Neuronal stem cell (in vitro differentiated cells): ENCODE results near the gene LDHA.

ENCODE experiments used
- DNase-seq: peaks from one replicate; pipeline ENCODE4 v3.0.0-alpha.2; 2013; ENCODE audit warnings: low spot score
- H2AFZ ChIP-seq: one replicate; pipeline ENCODE4 v1.6.1; 2013; ENCODE audit warnings: mild to moderate bottlenecking, low read length, inconsistent platforms
- H2AK5ac ChIP-seq: 2 replicates; pipeline ENCODE4 v1.6.1; 2013; ENCODE audit warnings: low read depth, mild to moderate bottlenecking, inconsistent platforms, low read length, moderate library complexity, mixed read lengths
- H2BK120ac ChIP-seq: 2 replicates; pipeline ENCODE4 v1.6.1; 2013; ENCODE audit warnings: low read depth, mild to moderate bottlenecking, inconsistent platforms, low read length, moderate library complexity, mixed read lengths
- H2BK12ac ChIP-seq: one replicate; pipeline ENCODE4 v1.6.1; 2013; ENCODE audit warnings: low read length, inconsistent platforms
- H2BK15ac ChIP-seq: 2 replicates; pipeline ENCODE4 v1.6.1; 2013; ENCODE audit warnings: mild to moderate bottlenecking, low read length, inconsistent platforms, mixed read lengths
- H2BK5ac ChIP-seq: one replicate; pipeline ENCODE4 v1.6.1; 2013; ENCODE audit warnings: inconsistent platforms, mild to moderate bottlenecking, low read length, moderate library complexity
- H3K14ac ChIP-seq: one replicate; pipeline ENCODE4 v1.6.1; 2013; ENCODE audit warnings: low read length, inconsistent platforms
- H3K18ac ChIP-seq: 2 replicates; pipeline ENCODE4 v1.6.1; 2013; ENCODE audit warnings: low read length, inconsistent platforms
- H3K23ac ChIP-seq: 2 replicates; pipeline ENCODE4 v1.6.1; 2013; ENCODE audit warnings: low read depth, mild to moderate bottlenecking, mixed read lengths, low read length, inconsistent platforms; ENCODE audit not compliant: poor library complexity
- H3K27ac ChIP-seq: replicated peaks from 3 replicates; pipeline ENCODE4 v1.5.1; 2013; ENCODE audit warnings: low read length, inconsistent platforms
- H3K27me3 ChIP-seq, 3 experiments: 2 replicates each; pipeline ENCODE4 v1.6.1; 2013; ENCODE audit warnings: low read length in 3 of 3, mild to moderate bottlenecking in 2 of 3, inconsistent platforms in 1 of 3, low read depth in 1 of 3, mixed read lengths in 1 of 3, moderate library complexity in 1 of 3; ENCODE audit not compliant: control insufficient read depth in 3 of 3, insufficient read depth in 3 of 3
- H3K36me3 ChIP-seq, 2 donors: replicated peaks in 1 of 2; 2 replicates each; pipeline ENCODE4 v1.6.1; 2013; ENCODE audit warnings: low read length in 2 of 2; ENCODE audit not compliant: control insufficient read depth in 2 of 2, insufficient read depth in 2 of 2
- H3K4ac ChIP-seq: 2 replicates; pipeline ENCODE4 v1.6.1; 2013; ENCODE audit warnings: inconsistent platforms, mild to moderate bottlenecking, low read length, moderate library complexity
- H3K4me1 ChIP-seq, 2 donors: 1 replicate in 1 of 2; 2 replicates in 1 of 2; pipeline ENCODE4 v1.6.1; 2013; ENCODE audit warnings: low read length in 2 of 2, low read depth in 1 of 2; ENCODE audit not compliant: control insufficient read depth in 2 of 2, insufficient read depth in 1 of 2
- H3K4me2 ChIP-seq: one replicate; pipeline ENCODE4 v1.6.1; 2013; ENCODE audit warnings: mild to moderate bottlenecking, low read length, inconsistent platforms; ENCODE audit not compliant: insufficient read depth, poor library complexity, severe bottlenecking
- H3K4me3 ChIP-seq, 2 donors: 2 replicates each; pipeline ENCODE4 v1.5.1; 2013; ENCODE audit warnings: low read length in 2 of 2, mild to moderate bottlenecking in 2 of 2, inconsistent platforms in 1 of 2, moderate library complexity in 1 of 2
- H3K79me1 ChIP-seq: one replicate; pipeline ENCODE4 v1.6.1; 2013; ENCODE audit warnings: low read depth, mild to moderate bottlenecking, inconsistent platforms, low read length, moderate library complexity
- H3K9ac ChIP-seq: one replicate; pipeline ENCODE4 v1.6.1; 2013; ENCODE audit warnings: mild to moderate bottlenecking, low read depth, low read length, inconsistent platforms; ENCODE audit not compliant: poor library complexity
- H3K9me3 ChIP-seq, 2 donors: replicated peaks in 1 of 2; 2 replicates each; pipeline versions ENCODE3 to v1.6.1; 2013; ENCODE audit warnings: low read length in 2 of 2, mild to moderate bottlenecking in 2 of 2, inconsistent platforms in 1 of 2, low read depth in 1 of 2, mixed read lengths in 1 of 2, moderate library complexity in 1 of 2; ENCODE audit not compliant: control insufficient read depth in 2 of 2, insufficient read depth in 1 of 2
- H4K8ac ChIP-seq: one replicate; pipeline ENCODE4 v1.6.1; 2013; ENCODE audit warnings: low read depth, mild to moderate bottlenecking, inconsistent platforms, low read length, moderate library complexity
- H4K91ac ChIP-seq: one replicate; pipeline ENCODE4 v1.6.1; 2013; ENCODE audit warnings: low read length, low read depth, mild to moderate bottlenecking, inconsistent platforms; ENCODE audit not compliant: poor library complexity
- WGBS, 2 donors: extraction: QIAGEN DNeasy Blood & Tissue Kit; methylation state at CpG; one replicate each; pipeline ENCODE4 v1.1.7; 2013; ENCODE audit warnings: missing lambda C conversion rate in 2 of 2, mixed read lengths in 1 of 2; ENCODE audit not compliant: insufficient read length in 2 of 2, insufficient replicate concordance in 1 of 2; ENCODE audit errors: extremely low coverage in 2 of 2; 5-methylcytosine and 5-hydroxymethylcytosine counted together

The LDHA gene

DNA sequence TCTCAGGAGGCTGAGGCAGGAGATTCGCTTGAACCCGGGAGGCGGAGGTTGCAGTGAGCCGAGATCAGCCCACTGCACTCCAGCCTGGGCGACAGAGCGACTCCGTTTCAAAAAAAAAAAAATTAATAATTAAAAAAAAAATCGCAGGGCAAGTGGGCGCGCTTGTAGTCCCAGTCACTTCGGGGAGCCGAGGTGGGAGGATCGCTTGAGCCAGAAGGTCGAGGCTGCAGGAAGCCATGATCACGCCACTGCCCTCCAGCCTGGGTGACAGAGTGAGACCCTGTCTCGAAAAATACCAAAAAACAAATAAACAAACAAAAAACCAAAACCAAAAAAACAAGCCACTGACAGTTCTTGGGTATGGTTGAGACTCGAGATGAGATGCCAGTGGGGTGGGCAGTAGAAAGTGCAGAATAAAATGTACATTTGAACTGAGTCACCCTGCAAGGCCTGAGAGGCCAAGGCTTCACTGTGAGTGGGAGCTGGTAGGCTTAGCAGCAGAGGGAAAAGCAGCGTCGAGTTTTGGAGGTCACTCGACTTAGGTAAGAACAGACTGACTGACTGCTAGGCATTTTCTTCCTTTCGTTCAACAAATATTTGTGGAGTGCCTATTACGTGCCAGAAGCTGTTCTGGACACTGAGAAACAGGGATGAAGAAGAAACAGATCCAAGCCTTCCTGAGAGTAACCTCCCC, 635 bp upstream of the LDHA start:
- H3K27me3 ChIP-seq = peaks cover 0 to 14% (median 0%) of the 10 kb centered on the region in 3 experiments
- H3K4ac ChIP-seq = no peak overlapping the region
- no peak overlapping the region for H2BK120ac ChIP-seq
- H4K91ac ChIP-seq = no peak overlapping the region
- DNase-seq = no peak
- no peak overlapping the region for H3K18ac ChIP-seq
- H3K27ac ChIP-seq = no peak overlapping the region
- H4K8ac ChIP-seq = peak overlapping the region; percentile 72
- H3K9me3 ChIP-seq = no peaks in the 10 kb centered on the region
- peaks cover 3 to 4% of the 10 kb centered on the region in 2 donors for H3K4me1 ChIP-seq
- H2BK5ac ChIP-seq = no peak overlapping the region
- peaks cover 4 to 20% of the 10 kb centered on the region in 2 donors for H3K36me3 ChIP-seq
- no peak overlapping the region for H2BK15ac ChIP-seq
- WGBS, 2 donors = no CpG with 5 or more reads among the region's 22 CpGs
- H2AFZ ChIP-seq = peak overlapping the region; percentile 79
- H3K9ac ChIP-seq = no peak overlapping the region
- no peaks in the 10 kb centered on the region for H3K79me1 ChIP-seq
- H3K23ac ChIP-seq = peak overlapping the region; percentile 100
- no peak overlapping the region for H2AK5ac ChIP-seq
- no peak overlapping the region for H2BK12ac ChIP-seq
- peak overlapping the region in 1 of 2 donors; percentile 71 for H3K4me3 ChIP-seq
- no peak overlapping the region for H3K4me2 ChIP-seq
- no peak overlapping the region for H3K14ac ChIP-seq

DNA sequence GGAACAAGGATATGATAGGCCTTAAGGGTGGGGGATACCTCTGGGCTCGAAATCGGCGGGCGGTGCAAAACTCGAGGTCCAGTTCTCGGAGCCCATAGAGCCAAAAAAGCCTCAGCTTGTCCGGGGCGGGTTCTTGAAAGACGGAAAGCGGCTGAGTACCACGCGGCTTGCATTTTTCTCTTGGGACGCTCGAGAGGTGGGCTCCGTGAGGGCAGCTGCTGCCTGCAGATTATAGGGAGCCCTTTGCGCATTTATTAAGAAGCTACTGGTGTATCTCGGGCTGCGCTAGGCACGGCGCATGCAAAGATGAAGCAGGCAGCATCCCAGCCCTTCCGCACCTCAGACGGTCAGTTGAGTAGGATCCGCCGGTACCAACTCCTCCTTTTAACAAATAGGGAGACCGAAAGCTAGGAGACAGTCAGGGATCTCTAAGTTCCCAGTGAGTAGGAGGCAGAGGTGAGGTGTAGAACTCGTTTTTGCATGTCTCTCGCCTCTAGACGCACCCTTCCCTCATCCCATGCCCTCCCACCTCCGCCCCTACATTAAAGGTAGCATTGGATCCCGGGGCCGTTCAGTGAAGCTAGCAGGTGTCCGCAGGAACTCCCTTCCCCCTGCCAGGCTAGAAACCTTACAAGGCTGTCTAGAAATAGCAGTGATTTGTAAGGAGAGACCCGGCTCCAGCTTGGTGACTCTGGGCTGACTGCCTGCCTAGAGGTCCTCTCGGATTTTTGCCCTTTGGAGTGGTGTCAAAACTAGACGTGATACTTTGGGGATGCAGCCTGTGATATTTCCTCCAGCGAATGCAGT, 768 bp downstream of the LDHA start:
- peak overlapping the region; percentile 99 for H2BK120ac ChIP-seq
- peak overlapping the region; percentile 88 for H2AK5ac ChIP-seq
- H3K27me3 ChIP-seq = peaks cover 0 to 14% (median 0%) of the 10 kb centered on the region in 3 experiments
- peak overlapping the region; percentile 97 for H3K18ac ChIP-seq
- peak overlapping the region; percentile 71 for H2BK5ac ChIP-seq
- peaks cover 3 to 4% of the 10 kb centered on the region in 2 donors for H3K4me1 ChIP-seq
- H2BK12ac ChIP-seq = peak overlapping the region; percentile 46
- peak overlapping the region; percentile 93 for H3K27ac ChIP-seq
- peak overlapping the region; percentile 2 for H2BK15ac ChIP-seq
- peak overlapping the region; percentile 77 for H3K14ac ChIP-seq
- peak overlapping the region; percentile 43 for H3K4ac ChIP-seq
- peak overlapping the region; percentile 52 for H3K4me2 ChIP-seq
- H4K91ac ChIP-seq = no peak overlapping the region
- no peak overlapping the region for H3K9ac ChIP-seq
- H3K9me3 ChIP-seq = no peaks in the 10 kb centered on the region
- H3K36me3 ChIP-seq = peaks cover 6 to 34% of the 10 kb centered on the region in 2 donors
- peak overlapping the region; percentile 72 for H4K8ac ChIP-seq
- H3K23ac ChIP-seq = peak overlapping the region; percentile 100
- H3K79me1 ChIP-seq = no peaks in the 10 kb centered on the region
- DNase-seq = peak; percentile 17
- WGBS, 2 donors = no CpG with 5 or more reads among the region's 36 CpGs
- H2AFZ ChIP-seq = peak overlapping the region; percentile 79
- peak overlapping the region; percentile 71 to 79 for H3K4me3 ChIP-seq

DNA sequence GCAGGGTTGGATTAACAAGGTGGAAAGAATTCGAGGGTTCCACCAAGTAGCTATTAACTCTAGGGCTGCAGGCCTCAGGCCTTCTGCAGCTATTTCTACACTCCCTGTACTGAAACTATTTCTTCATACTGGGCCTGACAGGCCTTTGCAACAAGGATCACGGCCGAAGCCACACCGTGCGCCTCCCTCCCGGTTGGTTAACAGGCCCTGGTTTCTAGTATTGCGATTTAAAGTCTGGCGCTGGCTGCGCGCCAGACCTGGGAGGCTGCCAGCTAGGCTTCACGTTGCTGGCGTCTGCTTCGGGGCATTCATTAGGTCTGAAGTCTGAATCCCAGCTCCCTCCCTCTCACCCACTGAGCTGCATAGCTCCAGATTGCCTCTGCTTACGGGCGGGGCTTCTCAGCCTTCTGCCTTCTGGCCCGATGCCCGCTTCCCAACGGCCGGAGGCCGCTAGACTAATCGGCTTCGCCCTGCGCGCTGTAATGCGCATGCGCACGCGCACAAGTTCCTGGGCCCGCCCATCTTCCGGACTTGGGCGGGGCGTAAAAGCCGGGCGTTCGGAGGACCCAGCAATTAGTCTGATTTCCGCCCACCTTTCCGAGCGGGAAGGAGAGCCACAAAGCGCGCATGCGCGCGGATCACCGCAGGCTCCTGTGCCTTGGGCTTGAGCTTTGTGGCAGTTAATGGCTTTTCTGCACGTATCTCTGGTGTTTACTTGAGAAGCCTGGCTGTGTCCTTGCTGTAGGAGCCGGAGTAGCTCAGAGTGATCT, 1.6 kb downstream of the LDHA start:
- Histone ChIP-seq H2BK12ac (no peak overlapping the region), H3K14ac (no peak overlapping the region), H3K4me2 (peak overlapping the region; percentile 59), H3K23ac (peak overlapping the region; percentile 40), H3K36me3 (peaks cover 8 to 41% of the 10 kb centered on the region in 2 donors), H2AK5ac (peak overlapping the region; percentile 16), H3K9ac (peak overlapping the region; percentile 80), H3K79me1 (no peaks in the 10 kb centered on the region), H2BK15ac (no peak overlapping the region), H3K4ac (no peak overlapping the region), H3K27ac (peak overlapping the region; percentile 93), H3K9me3 (no peaks in the 10 kb centered on the region), H3K4me3 (peak overlapping the region; percentile 71 to 82), H2BK5ac (no peak overlapping the region), H2AFZ (peak overlapping the region; percentile 94), H2BK120ac (no peak overlapping the region), H3K27me3 (peaks cover 0 to 14% (median 0%) of the 10 kb centered on the region in 3 experiments), H3K18ac (peak overlapping the region; percentile 86), H4K8ac (no peak overlapping the region), H3K4me1 (peaks cover 3 to 4% of the 10 kb centered on the region in 2 donors), H4K91ac (no peak overlapping the region)
- WGBS, 2 donors = no CpG with 5 or more reads among the region's 46 CpGs
- DNase-seq = peak; percentile 98
